ENCODE results near the gene ZDHHC17. TPM values are rescaled to one million over a fixed set of nuclear protein-coding genes. Genes with fewer than 3 reads are reported as not detected.

Gene ZDHHC17
- total RNA-seq, 1 donor from 2014 or later = 70.8 TPM

- H3K9me3 Mint-ChIP-seq = peaks cover 6% of the 10 kb centered on the region
- peaks cover 42% of the 10 kb centered on the region for H3K4me1 Mint-ChIP-seq
- ChIA-PET POLR2A (no interaction called here), CTCF (interaction anchor here (1.0 kb wide), 1 partner anchor 166 kb away, joined by 6 read pairs; no protein-coding TSS in a partner anchor)
- no peaks in the 10 kb centered on the region for H3K27me3 Mint-ChIP-seq
- no peak overlapping the region for H3K27ac Mint-ChIP-seq
- peaks cover 23% of the 10 kb centered on the region for H3K36me3 Mint-ChIP-seq (ENCODE audit: low read depth)
- DNase-seq (no peak), ATAC-seq (ENCODE audit: low read depth) (no peak)
- H3K4me3 Mint-ChIP-seq = no peak overlapping the region
- TF ChIP-seq CTCF (IDR thresholded peaks at IDR 0.05) = no peak
- intact Hi-C loops (cut with micrococcal nuclease) = no loop called here
Measured at GRCh38 chr12:76787689-76788088, 23.8 kb downstream of the ZDHHC17 start.

- ChIA-PET POLR2A (no interaction called here), CTCF (interaction anchor here (0.6 to 3.1 kb wide), 14 partner anchors 8 to 221 kb away, joined by 3 to 61 read pairs (median 3); partner anchors contain the start of gene ZDHHC17)
- Mint-ChIP-seq H3K27ac (no peak overlapping the region), H3K4me3 (no peak overlapping the region), H3K36me3 (ENCODE audit: low read depth) (peaks cover 8% of the 10 kb centered on the region), H3K4me1 (peaks cover 34% of the 10 kb centered on the region), H3K9me3 (peaks cover 2% of the 10 kb centered on the region), H3K27me3 (no peaks in the 10 kb centered on the region)
- intact Hi-C loops (cut with micrococcal nuclease) = loop anchor here (1.0 to 10.0 kb wide), 3 partner anchors 25 to 315 kb away; partner anchors contain the start of gene ZDHHC17
- ATAC-seq (ENCODE audit: low read depth) (no peak), DNase-seq (no peak)
- no peak for TF ChIP-seq CTCF (IDR thresholded peaks at IDR 0.05)
Measured at GRCh38 chr12:76789335-76790050, 25.6 kb downstream of the ZDHHC17 start.

GRCh38 chr12:76790564-76791552 lies 26.9 kb downstream of the ZDHHC17 start:
- Mint-ChIP-seq H3K27ac (no peak overlapping the region), H3K36me3 (ENCODE audit: low read depth) (peaks cover 6% of the 10 kb centered on the region), H3K4me1 (peaks cover 35% of the 10 kb centered on the region), H3K4me3 (no peak overlapping the region), H3K27me3 (no peaks in the 10 kb centered on the region), H3K9me3 (peaks cover 2% of the 10 kb centered on the region)
- ChIA-PET POLR2A (no interaction called here), CTCF (interaction anchor here (1.0 to 3.1 kb wide), 15 partner anchors 9 to 220 kb away, joined by 3 to 61 read pairs (median 3); partner anchors contain the start of gene ZDHHC17)
- ATAC-seq (ENCODE audit: low read depth) (no peak), DNase-seq (no peak)
- intact Hi-C loops (cut with micrococcal nuclease) = loop anchor here (1.0 to 10.0 kb wide), 7 partner anchors 27 to 316 kb away; partner anchors contain the start of gene ZDHHC17
- no peak for TF ChIP-seq CTCF (IDR thresholded peaks at IDR 0.05)

GRCh38 chr12:76792828-76793227 lies 28.9 kb downstream of the ZDHHC17 start:
- H3K4me1 Mint-ChIP-seq = peaks cover 22% of the 10 kb centered on the region
- no peaks in the 10 kb centered on the region for H3K9me3 Mint-ChIP-seq
- H3K27ac Mint-ChIP-seq = no peak overlapping the region
- intact Hi-C loops (cut with micrococcal nuclease) = loop anchor here (5.0 to 10.0 kb wide), 2 partner anchors 41 to 318 kb away; no protein-coding TSS in a partner anchor
- no peak for DNase-seq
- no peak overlapping the region for H3K4me3 Mint-ChIP-seq
- POLR2A ChIA-PET = no interaction called here
- CTCF ChIA-PET = interaction anchor here (1.7 to 2.1 kb wide), 3 partner anchors 170 to 173 kb away, joined by 5 to 9 read pairs (median 8); no protein-coding TSS in a partner anchor
- no peaks in the 10 kb centered on the region for H3K27me3 Mint-ChIP-seq
- TF ChIP-seq CTCF (IDR thresholded peaks at IDR 0.05) = no peak
- no peak for ATAC-seq (ENCODE audit: low read depth)
- peaks cover under 1% of the 10 kb centered on the region for H3K36me3 Mint-ChIP-seq (ENCODE audit: low read depth)

All from activated B cell treated with CpG ODN at 0.5 μM for 24 hours (primary cell).